HUES64 (cell line): Measurements from ENCODE around the gene NEK4.

Source experiments
- H3K27ac ChIP-seq: 2 replicates; pipeline ENCODE4 v1.7.0; 2013; ENCODE audit warnings: low read depth, low read length, inconsistent platforms
- H3K27me3 ChIP-seq: 2 replicates; pipeline ENCODE4 v1.6.1; 2013; ENCODE audit warnings: mild to moderate bottlenecking, low read length; ENCODE audit not compliant: insufficient read depth
- H3K36me3 ChIP-seq: 2 replicates; pipeline ENCODE4 v1.6.1; 2013; ENCODE audit warnings: mild to moderate bottlenecking, low read length; ENCODE audit not compliant: insufficient read depth
- H3K4me1 ChIP-seq: 2 replicates; pipeline ENCODE4 v1.6.1; 2013; ENCODE audit warnings: mild to moderate bottlenecking, low read length, moderate library complexity; ENCODE audit not compliant: insufficient read depth
- H3K4me3 ChIP-seq: 2 replicates; pipeline ENCODE4 v1.5.1; 2013; ENCODE audit warnings: mild to moderate bottlenecking, low read length, moderate library complexity
- H3K9ac ChIP-seq: 2 replicates; pipeline ENCODE4 v1.6.1; 2013; ENCODE audit warnings: mild to moderate bottlenecking, low read depth, low read length
- H3K9me3 ChIP-seq: 2 replicates; pipeline ENCODE4 v1.6.1; 2013; ENCODE audit warnings: low read depth, low read length; ENCODE audit not compliant: insufficient read depth
- WGBS: fragments of 150-250, 120-280 bp; methylation state at CpG from one replicate; pipeline ENCODE4 v1.1.7; 2013; ENCODE audit warnings: missing lambda C conversion rate; 5-methylcytosine and 5-hydroxymethylcytosine counted together

Gene NEK4

DNA sequence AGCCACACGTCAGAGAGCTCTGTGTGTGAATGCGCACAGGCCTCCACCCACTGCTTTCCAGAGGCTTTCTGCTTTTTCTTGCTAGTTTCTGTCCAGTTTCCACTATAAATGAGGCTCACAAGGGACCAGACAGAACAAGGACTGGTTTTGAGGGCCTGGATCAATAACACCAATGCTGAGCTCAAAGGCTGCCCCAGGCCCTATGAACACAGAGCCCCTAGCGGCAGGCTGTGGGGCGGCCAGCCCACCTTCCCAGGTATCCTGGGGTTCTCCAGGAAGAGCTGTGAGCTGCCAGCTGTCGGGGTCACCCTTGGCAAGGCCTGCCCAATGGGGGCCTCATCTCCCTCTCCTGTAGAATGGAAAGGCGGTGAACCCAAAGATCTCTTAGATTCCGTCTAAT is 21.7 kb upstream of the NEK4 start:
- H3K9me3 ChIP-seq, result no peaks in the 10 kb centered on the region
- no peaks in the 10 kb centered on the region for H3K27me3 ChIP-seq
- H3K4me3 ChIP-seq, result no peak overlapping the region
- no peaks in the 10 kb centered on the region for H3K4me1 ChIP-seq
- 81% methylated on average over 7 of the region's 7 CpGs for WGBS
- H3K36me3 ChIP-seq, result no peaks in the 10 kb centered on the region
- H3K27ac ChIP-seq, result no peak overlapping the region
- H3K9ac ChIP-seq, result no peak overlapping the region

DNA sequence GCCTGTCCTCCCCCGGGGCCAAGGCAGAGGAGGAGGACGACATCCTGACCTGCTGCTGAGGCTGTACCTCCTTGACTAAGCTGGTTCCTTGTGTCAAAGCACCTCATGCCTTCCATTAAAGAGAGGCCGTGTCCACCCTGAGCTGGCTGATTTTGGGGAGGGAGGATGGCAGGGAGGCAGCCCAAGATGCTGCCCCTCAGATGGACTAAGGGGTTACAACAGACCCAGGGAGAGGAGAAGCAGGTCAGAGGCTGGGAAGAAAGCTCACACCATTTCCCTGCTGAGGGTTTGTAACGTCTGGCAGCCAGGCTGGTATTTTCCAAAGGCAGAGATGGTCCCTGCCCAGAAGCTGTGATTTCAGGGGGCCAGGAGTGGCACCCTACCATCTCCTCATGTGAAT is 21.2 kb upstream of the NEK4 start:
- H3K9me3 ChIP-seq, result no peaks in the 10 kb centered on the region
- no peak overlapping the region for H3K9ac ChIP-seq
- no peak overlapping the region for H3K27ac ChIP-seq
- no peaks in the 10 kb centered on the region for H3K4me1 ChIP-seq
- WGBS, result 88% methylated on average over 4 of the region's 4 CpGs
- no peak overlapping the region for H3K4me3 ChIP-seq
- H3K36me3 ChIP-seq, result no peaks in the 10 kb centered on the region
- H3K27me3 ChIP-seq, result no peaks in the 10 kb centered on the region

DNA sequence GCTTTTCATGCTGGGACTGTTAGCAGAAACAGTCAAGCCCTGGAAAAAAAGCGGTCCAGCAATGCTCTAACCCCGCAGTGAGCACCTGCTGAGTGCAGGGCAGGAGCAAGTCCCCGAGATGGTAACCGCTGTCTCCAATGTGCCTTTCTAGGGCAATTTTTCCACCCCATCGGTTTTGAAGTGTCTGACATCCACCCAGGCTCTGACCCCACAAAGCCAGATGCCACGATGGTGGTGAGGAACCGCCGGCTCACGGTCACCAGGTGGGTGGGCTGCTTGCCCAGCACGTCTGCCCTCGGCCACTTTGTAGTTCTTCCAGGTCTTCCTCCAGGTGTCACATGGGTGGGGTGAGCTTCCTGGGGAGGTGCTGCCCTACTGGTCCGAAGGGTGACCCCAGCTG is 20.6 kb upstream of the NEK4 start:
- no peaks in the 10 kb centered on the region for H3K9me3 ChIP-seq
- no peak overlapping the region for H3K4me3 ChIP-seq
- no peaks in the 10 kb centered on the region for H3K36me3 ChIP-seq
- H3K4me1 ChIP-seq, result no peaks in the 10 kb centered on the region
- H3K27me3 ChIP-seq, result no peaks in the 10 kb centered on the region
- H3K9ac ChIP-seq, result no peak overlapping the region
- WGBS, result 89% methylated on average over 12 of the region's 12 CpGs
- no peak overlapping the region for H3K27ac ChIP-seq

DNA sequence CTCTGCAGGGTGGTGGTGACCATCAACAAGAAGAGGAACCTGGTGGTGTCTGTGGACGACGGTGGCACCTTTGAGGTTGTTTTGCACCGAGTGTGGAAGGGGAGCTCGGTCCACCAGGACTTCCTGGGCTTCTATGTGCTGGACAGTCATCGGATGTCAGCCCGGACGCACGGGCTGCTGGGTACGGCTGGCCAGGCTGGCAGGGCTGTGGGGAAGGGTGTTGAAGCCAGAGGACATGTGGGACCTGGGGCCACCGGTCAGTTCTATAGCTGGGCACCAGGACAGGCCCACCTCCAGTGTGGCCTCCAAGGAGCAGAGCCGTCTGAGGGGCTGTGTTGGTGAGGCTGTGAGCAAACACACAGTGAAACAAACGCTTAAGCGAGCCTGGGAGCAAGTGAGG is 20.0 kb upstream of the NEK4 start:
- Histone ChIP-seq H3K4me1 (no peaks in the 10 kb centered on the region), H3K27ac (no peak overlapping the region), H3K9ac (no peak overlapping the region), H3K36me3 (no peaks in the 10 kb centered on the region), H3K9me3 (no peaks in the 10 kb centered on the region), H3K27me3 (no peaks in the 10 kb centered on the region), H3K4me3 (no peak overlapping the region)
- WGBS, result 90% methylated on average over 13 of the region's 13 CpGs

DNA sequence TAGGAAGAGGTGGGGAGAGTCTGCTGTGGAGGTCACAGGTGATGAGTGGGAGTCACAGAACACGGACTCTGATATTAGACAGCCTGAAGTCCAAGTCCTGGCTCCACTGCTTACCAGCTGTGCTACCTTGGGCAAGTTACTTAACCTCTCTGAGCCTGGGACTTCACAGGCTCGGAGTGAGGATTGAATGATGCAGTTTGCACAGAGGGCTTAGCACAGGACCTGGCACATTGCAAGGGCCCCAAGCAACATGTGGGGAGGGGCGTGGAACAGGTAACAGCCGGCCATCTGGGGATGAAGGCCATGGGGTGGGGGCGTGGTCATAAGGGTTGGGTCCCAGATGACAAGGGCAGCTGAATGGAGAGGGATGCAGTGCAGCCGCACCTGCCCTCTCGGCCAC is 19.6 kb upstream of the NEK4 start:
- 91% methylated on average over 7 of the region's 7 CpGs for WGBS

DNA sequence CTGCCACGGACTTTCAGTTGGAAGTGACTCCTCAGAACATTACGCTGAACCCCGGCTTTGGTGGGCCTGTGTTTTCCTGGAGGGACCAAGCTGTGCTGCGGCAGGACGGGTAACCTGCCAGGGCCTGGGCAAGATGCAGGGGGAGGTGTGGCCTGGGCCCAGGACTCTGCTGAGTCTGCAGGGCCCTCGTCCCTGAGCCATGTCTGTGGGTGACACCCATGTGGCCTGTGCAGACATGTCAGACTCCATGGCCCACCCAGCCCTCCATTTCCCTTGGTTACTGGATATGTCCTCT is 19.0 kb upstream of the NEK4 start:
- no peaks in the 10 kb centered on the region for H3K27me3 ChIP-seq
- no peaks in the 10 kb centered on the region for H3K4me1 ChIP-seq
- no peaks in the 10 kb centered on the region for H3K36me3 ChIP-seq
- 90% methylated on average over 6 of the region's 6 CpGs for WGBS
- H3K4me3 ChIP-seq, result no peak overlapping the region
- no peak overlapping the region for H3K9ac ChIP-seq
- no peaks in the 10 kb centered on the region for H3K9me3 ChIP-seq
- no peak overlapping the region for H3K27ac ChIP-seq

More for the DNA sequence above, 19.6 kb upstream of the NEK4 start:
- H3K9me3 ChIP-seq, result no peaks in the 10 kb centered on the region
- no peak overlapping the region for H3K27ac ChIP-seq
- no peaks in the 10 kb centered on the region for H3K4me1 ChIP-seq
- no peaks in the 10 kb centered on the region for H3K36me3 ChIP-seq
- H3K9ac ChIP-seq, result no peak overlapping the region
- no peak overlapping the region for H3K4me3 ChIP-seq
- H3K27me3 ChIP-seq, result no peaks in the 10 kb centered on the region

DNA sequence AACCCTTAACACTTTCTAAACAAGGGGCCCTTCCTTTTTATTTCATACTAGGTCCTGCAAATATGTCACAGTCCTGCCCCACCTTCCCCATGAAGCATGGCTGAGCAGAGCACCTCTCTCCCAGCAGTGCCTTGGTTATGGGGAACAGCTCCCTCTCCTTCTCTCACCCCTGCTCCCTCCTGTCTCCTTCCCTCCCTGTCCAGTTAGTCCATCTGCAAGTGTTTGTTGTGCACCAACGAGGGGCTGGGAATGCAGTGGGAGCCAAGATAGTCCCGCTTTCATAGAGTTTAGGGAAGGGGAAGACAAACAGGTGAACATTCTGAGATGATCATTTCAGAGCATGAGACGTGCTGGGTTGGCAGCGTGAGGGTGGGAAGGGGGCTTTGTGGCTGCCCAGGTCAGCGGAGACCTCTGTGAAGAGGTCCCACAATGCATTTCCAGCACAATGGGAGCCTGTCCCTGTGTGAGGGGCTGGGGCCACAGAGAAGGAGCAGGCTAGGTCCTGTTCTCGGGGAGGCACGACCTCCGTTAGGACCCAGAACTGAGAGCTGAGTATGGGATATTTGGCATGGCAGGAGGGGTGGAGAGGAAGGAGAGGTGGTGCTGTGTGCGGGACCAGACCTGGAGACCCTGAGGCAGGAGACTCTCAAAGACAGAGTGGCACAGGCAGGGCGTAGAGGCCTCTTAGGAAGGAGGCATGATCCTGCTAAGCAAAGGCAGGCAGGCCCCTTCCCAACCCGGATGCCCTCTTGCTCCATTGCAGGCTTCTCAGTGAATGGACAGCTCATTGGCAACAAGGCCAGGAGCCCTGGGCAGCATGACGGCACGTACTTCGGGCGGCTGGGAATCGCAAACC is 18.4 kb upstream of the NEK4 start:
- Histone ChIP-seq H3K9me3 (no peaks in the 10 kb centered on the region), H3K27ac (no peak overlapping the region), H3K36me3 (no peaks in the 10 kb centered on the region), H3K4me3 (no peak overlapping the region), H3K9ac (no peak overlapping the region), H3K4me1 (no peaks in the 10 kb centered on the region), H3K27me3 (no peaks in the 10 kb centered on the region)
- 90% methylated on average over 16 of the region's 16 CpGs for WGBS

DNA sequence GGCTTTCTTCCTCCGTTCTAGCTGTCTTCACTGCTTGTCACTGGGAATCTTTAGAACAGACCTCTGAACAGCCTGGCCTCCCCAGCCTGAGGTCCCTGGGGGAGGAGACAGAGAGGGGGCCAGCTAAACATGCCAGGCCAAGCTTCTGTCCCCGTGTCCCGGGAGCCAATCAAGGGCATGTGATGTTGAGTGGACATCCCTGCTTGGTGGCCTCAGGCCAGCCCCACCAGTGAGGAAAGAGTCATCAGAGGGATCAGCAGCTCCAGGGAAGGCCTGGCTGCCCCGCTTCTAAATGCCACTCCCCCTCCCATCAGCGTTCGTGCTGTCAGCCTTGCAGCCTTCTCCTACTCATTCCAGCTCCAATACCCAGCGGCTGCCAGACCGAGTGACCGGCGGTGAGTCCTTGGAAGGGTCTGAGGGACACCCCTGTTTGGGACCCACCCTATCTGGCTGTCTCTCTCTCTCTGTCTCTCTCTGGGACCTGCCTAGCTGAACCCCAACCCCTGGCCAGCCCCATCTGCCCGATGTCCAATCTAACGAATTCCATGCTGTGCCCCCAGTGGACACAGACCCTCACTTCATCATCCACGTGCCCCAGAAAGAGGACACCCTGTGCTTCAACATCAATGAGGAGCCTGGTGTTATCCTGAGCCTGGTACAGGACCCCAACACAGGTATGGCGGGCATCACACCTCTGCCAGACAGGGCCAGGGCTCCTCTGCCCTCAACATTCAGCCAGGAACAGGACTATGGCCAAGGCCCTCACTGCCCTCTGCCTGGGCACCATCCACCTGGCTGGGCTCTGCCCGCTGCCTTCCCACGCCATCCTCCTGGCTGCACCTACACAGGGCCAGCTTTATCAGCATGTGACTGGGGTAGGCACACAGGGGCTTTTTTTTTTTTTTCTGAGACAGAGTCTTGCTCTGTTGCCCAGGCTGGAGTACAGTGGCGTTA is 17.2 kb upstream of the NEK4 start:
- no peak overlapping the region for H3K9ac ChIP-seq
- WGBS, result 87% methylated on average over 17 of the region's 17 CpGs
- no peaks in the 10 kb centered on the region for H3K27me3 ChIP-seq

DNA sequence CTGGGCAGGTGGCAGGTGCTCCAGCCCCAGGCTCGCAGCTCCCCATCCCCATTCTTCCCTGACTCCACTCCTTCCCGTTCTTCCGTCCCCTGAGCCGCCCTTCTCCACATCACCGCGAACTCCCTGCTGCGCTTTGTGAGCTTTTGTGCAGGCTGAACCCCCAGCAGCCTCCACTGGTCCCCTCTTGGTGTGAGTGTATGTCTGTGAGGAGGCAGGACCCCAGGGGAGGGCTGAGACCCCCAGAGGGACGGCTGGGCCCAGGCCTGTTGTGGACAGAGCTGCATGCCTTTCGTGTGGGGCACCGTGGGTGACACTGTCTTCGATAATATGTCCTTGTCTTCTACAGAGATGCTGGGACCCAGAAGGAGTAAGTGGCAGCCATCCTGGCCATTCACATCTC is 16.5 kb upstream of the NEK4 start:
- H3K27ac ChIP-seq, result no peak overlapping the region
- no peaks in the 10 kb centered on the region for H3K36me3 ChIP-seq
- H3K9me3 ChIP-seq, result no peaks in the 10 kb centered on the region
- H3K4me3 ChIP-seq, result no peak overlapping the region
- 0 out of 2 replicates have a peak, but pooled peaks cover under 1% of the 10 kb centered on the region for H3K4me1 ChIP-seq
- 88% methylated on average over 11 of the region's 11 CpGs for WGBS
- no peaks in the 10 kb centered on the region for H3K27me3 ChIP-seq
- no peak overlapping the region for H3K9ac ChIP-seq

More for the DNA sequence above, 17.2 kb upstream of the NEK4 start:
- no peak overlapping the region for H3K27ac ChIP-seq
- H3K36me3 ChIP-seq, result no peaks in the 10 kb centered on the region
- H3K4me1 ChIP-seq, result no peaks in the 10 kb centered on the region
- no peaks in the 10 kb centered on the region for H3K9me3 ChIP-seq
- no peak overlapping the region for H3K4me3 ChIP-seq

DNA sequence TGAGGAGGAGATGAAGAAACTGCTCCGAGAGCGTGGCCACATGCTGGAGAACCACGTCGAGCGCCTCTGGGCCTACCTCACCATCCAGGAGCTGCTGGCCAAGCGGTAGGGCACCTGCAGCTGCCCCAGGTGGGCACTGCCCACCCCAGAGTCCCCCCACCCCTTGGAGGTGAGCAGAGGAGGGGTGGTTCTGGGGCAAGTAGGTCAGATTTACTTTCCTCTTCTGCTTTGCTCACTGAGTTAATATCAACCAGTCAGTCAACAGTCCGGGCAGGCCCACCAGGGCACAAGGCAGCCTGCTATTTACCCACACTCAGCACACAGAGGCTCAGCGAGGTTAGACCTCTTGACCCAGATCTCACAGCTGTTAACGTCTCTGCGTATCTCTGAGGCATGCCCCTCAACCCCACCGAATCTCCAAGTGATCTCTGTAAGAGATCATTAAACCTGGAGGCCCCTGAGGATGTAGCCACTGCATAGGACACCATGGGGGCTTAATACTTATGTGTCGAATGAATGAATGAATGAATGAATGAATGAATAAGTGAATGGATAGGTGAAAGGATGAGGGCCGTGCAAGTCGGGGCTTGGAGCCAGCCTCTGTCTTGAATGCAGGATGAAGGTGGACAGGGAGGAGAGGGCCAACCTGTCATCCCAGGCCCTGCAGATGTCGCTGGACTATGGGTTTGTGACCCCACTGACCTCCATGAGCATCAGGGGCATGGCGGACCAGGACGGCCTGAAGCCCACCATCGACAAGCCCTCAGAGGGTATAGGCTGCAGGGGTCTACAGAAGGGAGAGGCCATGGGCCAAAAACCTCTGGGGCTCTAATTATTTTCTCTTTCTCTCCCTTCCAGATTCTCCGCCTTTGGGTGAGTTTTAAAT is 15.8 kb upstream of the NEK4 start:
- Histone ChIP-seq H3K36me3 (no peaks in the 10 kb centered on the region), H3K4me1 (0 out of 2 replicates have a peak, but pooled peaks cover 6% of the 10 kb centered on the region), H3K9me3 (no peaks in the 10 kb centered on the region), H3K4me3 (no peak overlapping the region), H3K27ac (no peak overlapping the region), H3K27me3 (no peaks in the 10 kb centered on the region), H3K9ac (no peak overlapping the region)
- 91% methylated on average over 19 of the region's 19 CpGs for WGBS
